ENCODE measurements around the gene HID1. TPM values are rescaled to one million over a fixed set of nuclear protein-coding genes. Genes with fewer than 3 reads are reported as not detected.

The HID1 gene
- polyA plus RNA-seq, 2 of the 4 experiments (the other 2 are of a cell fraction): 5.2 to 11.7 TPM

DNA sequence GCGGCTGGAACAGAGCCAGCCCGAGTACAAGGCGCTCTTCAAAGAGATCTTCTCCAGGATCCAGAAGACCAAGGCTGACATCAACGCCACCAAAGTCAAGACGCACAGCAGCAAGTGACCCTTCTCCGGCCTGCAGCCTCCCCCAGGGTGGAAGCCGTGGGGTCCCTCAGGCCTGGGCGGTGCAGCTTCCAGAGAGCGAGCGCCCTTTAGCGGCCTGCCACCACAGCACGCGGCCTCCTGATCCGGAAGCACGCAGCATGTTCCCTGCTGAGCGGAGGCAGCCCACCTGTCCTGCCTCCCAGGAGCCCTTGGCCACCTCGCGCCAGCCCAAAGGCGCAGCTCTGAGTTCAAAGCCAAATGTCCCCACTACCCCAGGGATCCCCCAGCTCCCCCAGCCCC lies 31.4 kb upstream of the HID1 start:
- H3K4me1 ChIP-seq: no peaks in the 10 kb centered on the region
- ChIA-PET CTCF (interaction anchor here (0.6 to 19.2 kb wide), 7 partner anchors 2 to 1693 kb away, joined by 3 to 404 read pairs (median 4); partner anchors contain the start of genes CDR2L, HID1 and MRPL58), POLR2A (interaction anchor here (2.0 kb wide), 2 partner anchors 9 to 16 kb away, joined by 4 to 11 read pairs; partner anchors contain the start of gene MRPL58)
- no peak for FAIRE-seq
- DNase-seq (ENCODE audit: low read depth in 1 of 2, low spot score in 1 of 2): no peak
- no peak overlapping the region for H3K4me2 ChIP-seq
- H3K9me3 ChIP-seq: no peaks in the 10 kb centered on the region
- TF ChIP-seq FOSB (CRISPR knock-in tag; IDR thresholded peaks at IDR 0.05) (no peak), HEYL (CRISPR knock-in tag; IDR thresholded peaks at IDR 0.05) (no peak), MAFK (IDR thresholded peaks at IDR 0.05; ENCODE audit: partially characterized antibody) (no peak), ZSCAN20 (CRISPR knock-in tag; IDR thresholded peaks at IDR 0.05) (no peak), TFCP2L1 (CRISPR knock-in tag; IDR thresholded peaks at IDR 0.05) (no peak), POLR2A (IDR thresholded peaks at IDR 0.05; ENCODE audit: low read length) (no peak), ZFP36 (IDR thresholded peaks at IDR 0.05; ENCODE audit: borderline replicate concordance, partially characterized antibody) (no peak), PBX3 (IDR thresholded peaks at IDR 0.05) (no peak), HOXB5 (CRISPR knock-in tag; IDR thresholded peaks at IDR 0.05) (no peak)
- ATAC-seq: no peak
- H3K4me3 ChIP-seq: no peak overlapping the region
- no peak overlapping the region for H3K27ac ChIP-seq
- 94% methylated on average over 19 of the region's 19 CpGs for WGBS (ENCODE audit: missing lambda C conversion rate)

DNA sequence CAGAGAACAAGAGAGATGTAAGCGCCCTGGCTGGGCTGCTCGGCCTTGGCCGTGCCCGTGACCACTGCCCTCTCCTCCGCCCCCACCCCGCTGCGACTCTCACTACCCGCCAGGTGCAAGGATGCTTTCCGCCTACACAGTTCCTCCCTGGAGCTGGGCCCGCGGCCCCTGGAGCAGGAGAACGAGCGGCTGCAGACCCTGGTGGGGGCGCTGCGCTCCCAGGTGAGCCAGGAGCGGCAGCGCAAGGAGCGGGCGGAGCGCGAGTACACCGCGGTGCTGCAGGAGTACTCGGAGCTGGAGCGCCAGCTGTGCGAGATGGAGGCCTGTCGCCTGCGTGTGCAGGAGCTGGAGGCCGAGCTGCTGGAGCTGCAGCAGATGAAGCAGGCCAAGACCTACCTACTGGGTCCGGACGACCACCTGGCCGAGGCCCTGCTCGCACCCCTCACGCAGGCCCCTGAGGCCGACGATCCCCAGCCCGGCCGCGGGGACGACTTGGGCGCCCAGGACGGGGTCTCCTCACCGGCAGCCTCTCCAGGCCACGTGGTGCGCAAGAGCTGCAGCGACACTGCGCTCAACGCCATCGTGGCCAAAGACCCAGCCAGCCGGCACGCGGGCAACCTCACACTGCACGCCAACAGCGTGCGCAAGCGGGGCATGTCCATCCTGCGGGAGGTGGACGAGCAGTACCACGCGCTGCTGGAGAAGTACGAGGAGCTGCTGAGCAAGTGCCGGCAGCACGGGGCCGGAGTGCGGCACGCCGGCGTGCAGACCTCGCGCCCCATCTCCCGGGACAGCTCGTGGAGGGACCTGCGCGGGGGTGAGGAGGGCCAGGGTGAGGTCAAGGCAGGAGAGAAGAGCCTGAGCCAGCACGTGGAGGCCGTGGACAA lies 30.8 kb upstream of the HID1 start:
- no peak overlapping the region for H3K4me2 ChIP-seq
- FAIRE-seq (no peak), ATAC-seq (no peak), DNase-seq (ENCODE audit: low read depth in 1 of 2, low spot score in 1 of 2) (no peak)
- no peak overlapping the region for H3K27ac ChIP-seq
- CTCF ChIA-PET: interaction anchor here (0.6 to 19.2 kb wide), 5 partner anchors 3 to 1692 kb away, joined by 3 to 404 read pairs (median 332); partner anchors contain the start of genes CDR2L, HID1 and MRPL58
- 95% methylated on average over 72 of the region's 76 CpGs for WGBS (ENCODE audit: missing lambda C conversion rate)
- POLR2A ChIA-PET: interaction anchor here (2.0 kb wide), 2 partner anchors 9 to 15 kb away, joined by 4 to 11 read pairs; partner anchors contain the start of gene MRPL58
- H3K4me1 ChIP-seq: no peaks in the 10 kb centered on the region
- no peak overlapping the region for H3K4me3 ChIP-seq
- H3K9me3 ChIP-seq: no peaks in the 10 kb centered on the region
- no peak for TF ChIP-seq ZC3H11A (IDR thresholded peaks at IDR 0.05)
- no peak for TF ChIP-seq EP300 (IDR thresholded peaks at IDR 0.05)
- no peak for TF ChIP-seq POLR2AphosphoS2 (conservative IDR thresholded peaks at IDR 0.05; ENCODE audit: low read length)
- no peak for TF ChIP-seq PHF8 (IDR thresholded peaks at IDR 0.05; ENCODE audit: borderline replicate concordance, low read depth)
- TF ChIP-seq FOSB (CRISPR knock-in tag; IDR thresholded peaks at IDR 0.05): no peak
- TF ChIP-seq RARB (CRISPR knock-in tag; IDR thresholded peaks at IDR 0.05): no peak
- TF ChIP-seq EHMT2 (IDR thresholded peaks at IDR 0.05; ENCODE audit: low read depth): no peak
- TF ChIP-seq TFCP2L1 (CRISPR knock-in tag; IDR thresholded peaks at IDR 0.05): no peak
- no peak for TF ChIP-seq HDAC2 (IDR thresholded peaks at IDR 0.05)
- TF ChIP-seq CHD2 (IDR thresholded peaks at IDR 0.05; ENCODE audit: low read length, partially characterized antibody): no peak
- TF ChIP-seq RCOR1 (IDR thresholded peaks at IDR 0.05; ENCODE audit: low read depth, low read length): no peak
- TF ChIP-seq MAFK (IDR thresholded peaks at IDR 0.05; ENCODE audit: partially characterized antibody): no peak
- TF ChIP-seq ATOH8 (CRISPR knock-in tag; IDR thresholded peaks at IDR 0.05; ENCODE audit: low read depth): no peak
- TF ChIP-seq RNF2 (IDR thresholded peaks at IDR 0.05; ENCODE audit: borderline replicate concordance, low read depth): no peak
- no peak for TF ChIP-seq POLR2A (IDR thresholded peaks at IDR 0.05; ENCODE audit: low read length)
- TF ChIP-seq, protein P1, sequence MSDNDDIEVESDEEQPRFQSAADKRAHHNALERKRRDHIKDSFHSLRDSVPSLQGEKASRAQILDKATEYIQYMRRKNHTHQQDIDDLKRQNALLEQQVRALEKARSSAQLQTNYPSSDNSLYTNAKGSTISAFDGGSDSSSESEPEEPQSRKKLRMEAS (IDR thresholded peaks at IDR 0.05): no peak
- no peak for TF ChIP-seq GATA3 (IDR thresholded peaks at IDR 0.05; ENCODE audit: borderline replicate concordance)

Data from A549 (cell line).